Sigmoid colon (tissue), 7 donors: Measurements from ENCODE around the gene CABYR. TPM values are rescaled to one million over a fixed set of nuclear protein-coding genes. Genes with fewer than 3 reads are reported as not detected.
"Not testable (repeated sequence)": the region's sequence is repeated elsewhere in the genome, so short reads cannot be mapped to it uniquely, and the experiment has no call there.

Experiments
- DNase-seq: peaks from one replicate; pipeline ENCODE4 v3.0.0-alpha.2; 2019
- H3K27ac ChIP-seq, 4 donors: fragments of 200-600 bp; sonication (generic); one replicate each; pipeline ENCODE4 v1.5.1; 2016 to 2019; ENCODE audit warnings: mild to moderate bottlenecking in 1 of 4
- H3K27me3 ChIP-seq, 3 donors: fragments of 200-600 bp; sonication (generic); one replicate each; pipeline ENCODE4 v1.5.1; 2019; ENCODE audit warnings: mild to moderate bottlenecking in 1 of 3
- H3K36me3 ChIP-seq, 4 donors: fragments of 200-600 bp; sonication (generic); one replicate each; pipeline ENCODE4 v1.5.1; 2016 to 2019
- H3K4me1 ChIP-seq, 4 donors: fragments of 200-600 bp; sonication (generic); one replicate each; pipeline ENCODE4 v1.5.1; 2017 to 2019
- H3K4me3 ChIP-seq, 4 donors: fragments of 200-600 bp; sonication (generic); one replicate each; pipeline ENCODE4 v1.5.1; 2017 to 2019; ENCODE audit warnings: mild to moderate bottlenecking in 2 of 4, moderate library complexity in 1 of 4
- H3K9me3 ChIP-seq, 4 donors: fragments of 200-600 bp in 3 of 4; sonication (generic) in 3 of 4; one replicate each; pipeline versions ENCODE4 v1.5.1 to v1.6.1; 2013 to 2019
- CTCF ChIP-seq, 4 experiments: fragments of 450-650 bp in 3 of 4; fragments of 200-600 bp in 1 of 4; IDR thresholded peaks; one replicate each; pipeline ENCODE4 v1.5.1; 2016 to 2019; ENCODE audit warnings: antibody characterized with exemption in 4 of 4, mild to moderate bottlenecking in 3 of 4, moderate library complexity in 2 of 4
- EP300 ChIP-seq, 4 donors: sonication (generic); formaldehyde crosslinking; IDR thresholded peaks; one replicate each; pipeline ENCODE4 v1.6.1; 2017; ENCODE audit warnings: antibody characterized with exemption in 4 of 4
- POLR2A ChIP-seq, 2 donors: fragments of 450-650 bp; IDR thresholded peaks; one replicate each; pipeline ENCODE4 v1.6.1; 2016; ENCODE audit warnings: antibody characterized with exemption in 2 of 2, mild to moderate bottlenecking in 2 of 2, moderate library complexity in 2 of 2
- POLR2AphosphoS5 ChIP-seq, 4 donors: sonication (generic); formaldehyde crosslinking; IDR thresholded peaks; one replicate each; pipeline ENCODE4 v1.6.1; 2017; ENCODE audit warnings: antibody characterized with exemption in 4 of 4
- whole genome bisulfite sequencing, 2 donors: extraction: QIAGEN DNeasy Blood & Tissue Kit; methylation state at CpG; one replicate each; pipeline ENCODE4 v1.1.7; 2013; 5-methylcytosine and 5-hydroxymethylcytosine counted together
- intact Hi-C: fragments of 100-400 bp; cut with DNase I; formaldehyde crosslinking; loops from one replicate; pipeline ENCODE4 v1.15.1; 2023
- polyA plus RNA-seq, 3 donors: library from polyadenylated mRNA; stranded (reverse); fragments of 200-250 nt; gene quantifications; one replicate each; pipeline ENCODE4 v1.2.3, GENCODE V29; 2013
- total RNA-seq, 4 donors: library from RNA; depleted of rRNA; stranded (reverse); fragments of >200 nt; gene quantifications; one replicate each; pipeline ENCODE4 v1.1.0, GENCODE V29; 2016
- donor health status: healthy with polysubstance abuse.
- donor health status: Bipolar disorder and iron deficiency.
- donor health status: healthy.

Gene CABYR
- total and polyA plus RNA-seq, 7 donors = 0.83 to 1.3 (median 1.1) TPM; not detected in 2

- intact Hi-C loops = no loop called here
- H3K4me3 ChIP-seq = no peak overlapping the region
Observed at GRCh38 chr18:24136967-24137373, 1.9 kb upstream of the CABYR start.

GRCh38 chr18:24138409-24138788 lies 463 bp upstream of the CABYR start:
- H3K27ac ChIP-seq = peak overlapping the region; percentile 36 to 67 (median 50)
- H3K4me3 ChIP-seq = peak overlapping the region; percentile 50 to 70 (median 57)
- 19 to 29% methylated on average over 7 of the region's 7 CpGs for WGBS, 2 donors
- intact Hi-C loops = no loop called here
- TF ChIP-seq CTCF (IDR thresholded peaks at IDR 0.05) (no peak), POLR2AphosphoS5 (IDR thresholded peaks at IDR 0.05) (no peak), POLR2A (IDR thresholded peaks at IDR 0.05) (no peak), EP300 (IDR thresholded peaks at IDR 0.05) (no peak)
- H3K4me1 ChIP-seq = peaks cover 0 to 18% (median 14%) of the 10 kb centered on the region in 4 donors
- H3K9me3 ChIP-seq = no peaks in the 10 kb centered on the region
- H3K36me3 ChIP-seq = peaks cover 0 to 1% (median under 1%) of the 10 kb centered on the region in 4 donors
- DNase-seq = no peak
- no peaks in the 10 kb centered on the region for H3K27me3 ChIP-seq

More at GRCh38 chr18:24136967-24137373, 1.9 kb upstream of the CABYR start:
- Histone ChIP-seq H3K9me3 (no peaks in the 10 kb centered on the region), H3K27me3 (no peaks in the 10 kb centered on the region), H3K36me3 (peaks cover 0 to 16% (median 3%) of the 10 kb centered on the region in 4 donors), H3K4me1 (peaks cover 0 to 18% (median 14%) of the 10 kb centered on the region in 4 donors), H3K27ac (no peak overlapping the region)
- no peak for DNase-seq
- TF ChIP-seq CTCF (IDR thresholded peaks at IDR 0.05) = no peak
- TF ChIP-seq POLR2A (IDR thresholded peaks at IDR 0.05) = no peak
- no peak for TF ChIP-seq POLR2AphosphoS5 (IDR thresholded peaks at IDR 0.05)
- TF ChIP-seq EP300 (IDR thresholded peaks at IDR 0.05) = no peak
- 67 to 76% methylated on average over 3 of the region's 3 CpGs for WGBS, 2 donors

GRCh38 chr18:24140697-24141096 lies 1.8 kb downstream of the CABYR start:
- TF ChIP-seq POLR2AphosphoS5 (IDR thresholded peaks at IDR 0.05) = no peak
- TF ChIP-seq POLR2A (IDR thresholded peaks at IDR 0.05) = no peak
- TF ChIP-seq EP300 (IDR thresholded peaks at IDR 0.05) = no peak
- no peak for TF ChIP-seq CTCF (IDR thresholded peaks at IDR 0.05)
- H3K27me3 ChIP-seq = no peaks in the 10 kb centered on the region
- no peak overlapping the region for H3K27ac ChIP-seq
- 97% methylated on average over 2 of the region's 2 CpGs for WGBS, 2 donors
- no peak for DNase-seq
- no peak overlapping the region for H3K4me3 ChIP-seq
- no peaks in the 10 kb centered on the region for H3K36me3 ChIP-seq
- H3K4me1 ChIP-seq = peaks cover 0 to 18% (median 14%) of the 10 kb centered on the region in 4 donors
- intact Hi-C loops = no loop called here
- H3K9me3 ChIP-seq = no peaks in the 10 kb centered on the region

- H3K9me3 ChIP-seq = no peaks in the 10 kb centered on the region
- TF ChIP-seq CTCF (IDR thresholded peaks at IDR 0.05) (no peak), POLR2AphosphoS5 (IDR thresholded peaks at IDR 0.05) (no peak), EP300 (IDR thresholded peaks at IDR 0.05) (no peak), POLR2A (IDR thresholded peaks at IDR 0.05) (no peak)
- H3K27me3 ChIP-seq = no peaks in the 10 kb centered on the region
- intact Hi-C loops = no loop called here
- DNase-seq = no peak
- no peaks in the 10 kb centered on the region for H3K36me3 ChIP-seq
- H3K4me1 ChIP-seq = peaks cover 0 to 18% (median 14%) of the 10 kb centered on the region in 4 donors
- no peak overlapping the region for H3K4me3 ChIP-seq
- H3K27ac ChIP-seq = no peak overlapping the region
Observed at GRCh38 chr18:24142376-24142775, 3.5 kb downstream of the CABYR start.

- H3K4me3 ChIP-seq, H3K9me3 ChIP-seq, H3K27me3 ChIP-seq, DNase-seq, intact Hi-C loops, H3K27ac ChIP-seq, H3K4me1 ChIP-seq: not testable (repeated sequence)
- WGBS, 2 donors = 96 to 97% methylated on average over 28 of the region's 28 CpGs
- H3K36me3 ChIP-seq = peaks cover 0 to 17% (median 0%) of the 10 kb centered on the region in 4 donors
Observed at GRCh38 chr18:24149591-24149990, 10.7 kb downstream of the CABYR start.
